HepG2 (cell line): ENCODE measurements around the gene STK11. TPM values are rescaled to one million over a fixed set of nuclear protein-coding genes. Genes with fewer than 3 reads are reported as not detected.
A peak's percentile ranks its signal among the peaks of the same experiment; 100 is the strongest.

ENCODE experiments used
- AGO2 ChIP-seq: fragments of 200-400 bp; formaldehyde crosslinking; optimal IDR thresholded peaks from 2 replicates; pipeline ENCODE3; 2017; ENCODE audit warnings: mild to moderate bottlenecking, low read depth, low read length, moderate library complexity
- BRCA1 ChIP-seq: sonication (generic); formaldehyde crosslinking; IDR thresholded peaks from 2 replicates; pipeline ENCODE4 v1.4.0; 2020; ENCODE audit warnings: missing genetic modification reagents
- CTCF ChIP-seq: sonication (generic); formaldehyde crosslinking; IDR thresholded peaks from 2 replicates; pipeline ENCODE4 v1.5.0; 2020; ENCODE audit warnings: mild to moderate bottlenecking, missing genetic modification reagents, moderate library complexity
- JUNB ChIP-seq: sonication (generic); formaldehyde crosslinking; IDR thresholded peaks from 2 replicates; pipeline ENCODE4 v1.8.0; 2022; ENCODE audit warnings: missing genetic modification reagents, mild to moderate bottlenecking, borderline replicate concordance
- NBN ChIP-seq: fragments of 450-650 bp; conservative IDR thresholded peaks from 2 replicates; pipeline ENCODE4 v1.6.1; 2017
- NRL ChIP-seq: sonication (generic); formaldehyde crosslinking; IDR thresholded peaks from 2 replicates; pipeline ENCODE4 v1.5.0; 2020; ENCODE audit warnings: missing genetic modification reagents, mild to moderate bottlenecking, moderate library complexity, borderline replicate concordance
- PBX3 ChIP-seq: sonication (generic); formaldehyde crosslinking; IDR thresholded peaks from 2 replicates; pipeline ENCODE4 v1.8.1; 2023; ENCODE audit warnings: missing genetic modification reagents, inconsistent platforms, borderline replicate concordance
- POGZ ChIP-seq: sonication (generic); formaldehyde crosslinking; IDR thresholded peaks from 2 replicates; pipeline ENCODE4 v1.4.0; 2020; ENCODE audit warnings: mild to moderate bottlenecking, missing genetic modification reagents
- RBFOX2 ChIP-seq: fragments of 200-400 bp; formaldehyde crosslinking; IDR thresholded peaks from 2 replicates; pipeline ENCODE4 v1.6.1; 2017; ENCODE audit warnings: low read depth, mild to moderate bottlenecking, low read length
- RNF219 ChIP-seq: sonication (generic); formaldehyde crosslinking; IDR thresholded peaks from 2 replicates; pipeline ENCODE4 v1.5.0; 2020; ENCODE audit warnings: mild to moderate bottlenecking, missing genetic modification reagents
- SALL2 ChIP-seq: sonication (generic); formaldehyde crosslinking; IDR thresholded peaks from 2 replicates; pipeline ENCODE4 v1.8.1; 2023; ENCODE audit warnings: mild to moderate bottlenecking, missing genetic modification reagents, inconsistent platforms
- SKI ChIP-seq: fragments of 450-650 bp; IDR thresholded peaks from one replicate; pipeline ENCODE4 v1.6.1; 2018; ENCODE audit warnings: mild to moderate bottlenecking; ENCODE audit not compliant: partially characterized antibody
- ZBTB2 ChIP-seq: sonication (generic); formaldehyde crosslinking; IDR thresholded peaks from 2 replicates; pipeline ENCODE4 v1.8.0; 2022; ENCODE audit warnings: low read depth, missing genetic modification reagents
- ZKSCAN8 ChIP-seq: IDR thresholded peaks from 2 replicates; pipeline ENCODE4 v1.6.1; 2016; ENCODE audit warnings: borderline replicate concordance, missing genetic modification reagents, missing compliant biosample characterization
- ZNF230 ChIP-seq: sonication (generic); formaldehyde crosslinking; IDR thresholded peaks from 2 replicates; pipeline ENCODE4 v1.4.0; 2020; ENCODE audit warnings: mild to moderate bottlenecking, missing genetic modification reagents
- ZNF24 ChIP-seq: fragments of 450-650 bp; IDR thresholded peaks from 2 replicates; pipeline ENCODE4 v1.6.1; 2017; ENCODE audit warnings: antibody characterized with exemption, mild to moderate bottlenecking
- ZNF446 ChIP-seq: sonication (generic); formaldehyde crosslinking; IDR thresholded peaks from 2 replicates; pipeline ENCODE4 v1.5.0; 2020; ENCODE audit warnings: mild to moderate bottlenecking, missing genetic modification reagents
- ZNF775 ChIP-seq: sonication (generic); formaldehyde crosslinking; IDR thresholded peaks from 2 replicates; pipeline ENCODE4 v1.4.0; 2020; ENCODE audit warnings: missing genetic modification reagents, mild to moderate bottlenecking, moderate library complexity, borderline replicate concordance
- ZNF800 ChIP-seq: sonication (generic); formaldehyde crosslinking; IDR thresholded peaks from 2 replicates; pipeline ENCODE4 v1.4.0; 2020; ENCODE audit warnings: missing genetic modification reagents
- polyA plus RNA-seq, 8 experiments: library from polyadenylated mRNA; depleted of rRNA in 3 of 8; stranded (reverse) in 7 of 8; unstranded in 1 of 8; fragments of >200 nt; fragmentation: Illumina TruSeq in 4 of 8; extraction: Trizol in 4 of 8; gene quantifications; 2 replicates each; pipeline versions ENCODE4 v1.2.1 to v1.2.3, GENCODE V29; 2011 to 2016; ENCODE audit warnings: low read depth in 4 of 8, missing spikeins in 1 of 8, mixed read lengths in 1 of 8; ENCODE audit not compliant: insufficient read depth in 1 of 8
- total RNA-seq, 5 experiments: library from RNA; depleted of rRNA; stranded (reverse); fragments of >200 nt; fragmentation: Illumina TruSeq; extraction: Trizol; gene quantifications; 2 replicates each; pipeline ENCODE4 v1.2.3, GENCODE V29; 2016; ENCODE audit warnings: low read depth in 1 of 5

STK11 gene
- total and polyA plus RNA-seq, 2 of the 13 experiments (the other 11 are each of a cell fraction or from before 2014, with no cell fraction given), result 27.5 to 43.6 TPM

GRCh38 chr19:1243768-1244692 lies 38.5 kb downstream of the STK11 start (continued):
- no peak for TF ChIP-seq JUNB (CRISPR knock-in tag)
- no peak for TF ChIP-seq ZNF800 (CRISPR knock-in tag)
- TF ChIP-seq PBX3, result no peak
- TF ChIP-seq ZNF24, result no peak
- peak; percentile 7; the same call in 1 of the 2 replicates for TF ChIP-seq POGZ
- TF ChIP-seq NRL (CRISPR knock-in tag), result no peak
- TF ChIP-seq CTCF (CRISPR knock-in tag), result peak; percentile 96
- peak; percentile 77 for TF ChIP-seq RBFOX2
- TF ChIP-seq ZBTB2 (CRISPR knock-in tag), result no peak
- TF ChIP-seq RNF219 (CRISPR knock-in tag), result no peak
- 0 out of 2 replicates have a peak, but pooled peaks have one; percentile 35 for TF ChIP-seq ZNF446 (CRISPR knock-in tag)
- no peak for TF ChIP-seq NBN
- 0 out of 2 replicates have a peak, but pooled peaks have one; percentile 26 for TF ChIP-seq ZNF775 (CRISPR knock-in tag)
- no peak for TF ChIP-seq BRCA1 (CRISPR knock-in tag)
- peak; percentile 7; the same call in 1 of the 2 replicates for TF ChIP-seq SALL2 (CRISPR knock-in tag)
- TF ChIP-seq ZNF230 (CRISPR knock-in tag), result no peak
- TF ChIP-seq AGO2, result peak; percentile 78
- peak; percentile 2; the same call in 1 of the 2 replicates for TF ChIP-seq ZKSCAN8 (CRISPR knock-in tag)
- TF ChIP-seq SKI, result no peak
